HG02588 (cell line): ENCODE data around the gene ANKS1B.
A peak's percentile ranks its signal among the peaks of the same experiment; 100 is the strongest.
"Not testable (repeated sequence)": the region's sequence is repeated elsewhere in the genome, so short reads cannot be mapped to it uniquely, and the experiment has no call there.

Experiments
- ATAC-seq: cut with Tn5 transposase; IDR thresholded peaks from one replicate; pipeline ENCODE4 v1.9.1; 2021; ENCODE audit warnings: mild to moderate bottlenecking, moderate library complexity; ENCODE audit not compliant: unreplicated experiment

ANKS1B gene

GRCh38 chr12:99035803-99036202 lies 948.9 kb downstream of the ANKS1B start:
- no peak for ATAC-seq

- ATAC-seq = not testable (repeated sequence)
These were observed 950.5 kb downstream of the ANKS1B start for GRCh38 chr12:99034201-99034600.

- ATAC-seq = no peak
These were observed 955.0 kb downstream of the ANKS1B start for GRCh38 chr12:99029511-99030271.

GRCh38 chr12:99027461-99027860 lies 957.3 kb downstream of the ANKS1B start:
- ATAC-seq = no peak

GRCh38 chr12:99027055-99027393 lies 957.7 kb downstream of the ANKS1B start:
- no peak for ATAC-seq

- peak; percentile 71 for ATAC-seq
These were observed 958.2 kb downstream of the ANKS1B start for GRCh38 chr12:99026332-99027054.

- no peak for ATAC-seq
These were observed 959.9 kb downstream of the ANKS1B start for GRCh38 chr12:99024870-99025269.

- no peak for ATAC-seq
These were observed 960.5 kb downstream of the ANKS1B start for GRCh38 chr12:99024191-99024590.

GRCh38 chr12:99020871-99021270 lies 963.9 kb downstream of the ANKS1B start:
- ATAC-seq = no peak

GRCh38 chr12:99019798-99020197 lies 964.9 kb downstream of the ANKS1B start:
- ATAC-seq = no peak

- ATAC-seq = no peak
These were observed 966.8 kb downstream of the ANKS1B start for GRCh38 chr12:99017971-99018370.

GRCh38 chr12:99009654-99010296 lies 975.0 kb downstream of the ANKS1B start:
- no peak for ATAC-seq

- ATAC-seq = no peak
These were observed 979.1 kb downstream of the ANKS1B start for GRCh38 chr12:99005601-99006000.

- ATAC-seq = no peak
These were observed 979.8 kb downstream of the ANKS1B start for GRCh38 chr12:99004799-99005466.

- no peak for ATAC-seq
These were observed 982.0 kb downstream of the ANKS1B start for GRCh38 chr12:99002731-99003130.

GRCh38 chr12:99002156-99002555 lies 982.6 kb downstream of the ANKS1B start:
- ATAC-seq = no peak

GRCh38 chr12:98999559-98999958 lies 985.2 kb downstream of the ANKS1B start:
- ATAC-seq = no peak

- peak; percentile 68 for ATAC-seq
These were observed 985.9 kb downstream of the ANKS1B start for GRCh38 chr12:98998697-98999299.

GRCh38 chr12:98997899-98998298 lies 986.8 kb downstream of the ANKS1B start:
- ATAC-seq = no peak

GRCh38 chr12:98990648-98991047 lies 994.1 kb downstream of the ANKS1B start:
- no peak for ATAC-seq

GRCh38 chr12:98985156-98985555 lies 999.6 kb downstream of the ANKS1B start:
- ATAC-seq = no peak
